Suprapubic skin (tissue), 4 donors: ENCODE data around the gene AFAP1L2. TPM values are rescaled to one million over a fixed set of nuclear protein-coding genes. Genes with fewer than 3 reads are reported as not detected.

ENCODE experiments used
- DNase-seq, 2 donors: peaks; one replicate each; pipeline ENCODE4 v3.0.0-alpha.2; 2019; ENCODE audit warnings: low spot score in 2 of 2
- H3K27ac ChIP-seq: fragments of 200-600 bp; sonication (generic); one replicate; pipeline ENCODE4 v1.5.1; 2019
- H3K27me3 ChIP-seq: fragments of 200-600 bp; sonication (generic); one replicate; pipeline ENCODE4 v1.5.1; 2019
- H3K36me3 ChIP-seq: fragments of 200-600 bp; sonication (generic); one replicate; pipeline ENCODE4 v1.5.1; 2019
- H3K4me1 ChIP-seq: fragments of 200-600 bp; sonication (generic); one replicate; pipeline ENCODE4 v1.5.1; 2019
- H3K4me3 ChIP-seq: fragments of 200-600 bp; sonication (generic); one replicate; pipeline ENCODE4 v1.5.1; 2019; ENCODE audit warnings: mild to moderate bottlenecking
- H3K9me3 ChIP-seq: fragments of 200-600 bp; sonication (generic); one replicate; pipeline ENCODE4 v1.5.1; 2019
- CTCF ChIP-seq, 2 donors: fragments of 200-600 bp in 1 of 2; fragments of 450-650 bp in 1 of 2; sonication (generic) in 1 of 2; IDR thresholded peaks; one replicate each; pipeline ENCODE4 v1.5.1; 2016 to 2019; ENCODE audit warnings: antibody characterized with exemption in 2 of 2, mild to moderate bottlenecking in 1 of 2, moderate library complexity in 1 of 2
- EP300 ChIP-seq: sonication (generic); formaldehyde crosslinking; IDR thresholded peaks from one replicate; pipeline ENCODE4 v1.6.1; 2017; ENCODE audit warnings: antibody characterized with exemption
- POLR2A ChIP-seq, 2 donors: fragments of 450-650 bp; IDR thresholded peaks; one replicate each; pipeline ENCODE4 v1.6.1; 2017; ENCODE audit warnings: antibody characterized with exemption in 2 of 2, mild to moderate bottlenecking in 2 of 2, moderate library complexity in 2 of 2
- POLR2AphosphoS5 ChIP-seq, 3 donors: sonication (generic); formaldehyde crosslinking; IDR thresholded peaks; one replicate each; pipeline ENCODE4 v1.6.1; 2017; ENCODE audit warnings: antibody characterized with exemption in 3 of 3
- WGBS: methylation state at CpG from one replicate; pipeline ENCODE4 v1.1.5; 2018; 5-methylcytosine and 5-hydroxymethylcytosine counted together
- total RNA-seq, 4 donors: library from RNA; depleted of rRNA; stranded (reverse); fragments of >200 nt; gene quantifications; one replicate each; pipeline ENCODE4 v1.1.0, GENCODE V29; 2016

AFAP1L2 gene
- total RNA-seq, 4 donors from 2014 or later, result 10.8 to 32.0 (median 15.7) TPM

GRCh38 chr10:114329634-114330365, 74.5 kb downstream of the AFAP1L2 start:
- Histone ChIP-seq H3K27me3 (no peaks in the 10 kb centered on the region), H3K9me3 (no peaks in the 10 kb centered on the region), H3K36me3 (peaks cover 2% of the 10 kb centered on the region), H3K27ac (no peak overlapping the region), H3K4me3 (no peak overlapping the region), H3K4me1 (peaks cover 24% of the 10 kb centered on the region)
- DNase-seq, result no peak
- TF ChIP-seq CTCF (IDR thresholded peaks at IDR 0.05) (no peak), EP300 (no peak), POLR2A (IDR thresholded peaks at IDR 0.05) (no peak), POLR2AphosphoS5 (IDR thresholded peaks at IDR 0.05) (no peak)
- 49% methylated on average over 6 of the region's 10 CpGs for WGBS

- WGBS, result 36% methylated on average over 6 of the region's 6 CpGs
- no peak for TF ChIP-seq CTCF (IDR thresholded peaks at IDR 0.05)
- TF ChIP-seq POLR2AphosphoS5 (IDR thresholded peaks at IDR 0.05), result no peak
- no peak for TF ChIP-seq EP300
- TF ChIP-seq POLR2A (IDR thresholded peaks at IDR 0.05), result no peak
- Histone ChIP-seq H3K4me1 (peaks cover 22% of the 10 kb centered on the region), H3K27me3 (no peaks in the 10 kb centered on the region), H3K36me3 (peaks cover 2% of the 10 kb centered on the region), H3K9me3 (no peaks in the 10 kb centered on the region), H3K27ac (no peak overlapping the region), H3K4me3 (no peak overlapping the region)
- no peak for DNase-seq
Observed at GRCh38 chr10:114328874-114329273, 75.4 kb downstream of the AFAP1L2 start.

GRCh38 chr10:114328441-114328812, 75.9 kb downstream of the AFAP1L2 start:
- TF ChIP-seq POLR2A (IDR thresholded peaks at IDR 0.05), result no peak
- no peak for TF ChIP-seq EP300
- no peak for TF ChIP-seq POLR2AphosphoS5 (IDR thresholded peaks at IDR 0.05)
- TF ChIP-seq CTCF (IDR thresholded peaks at IDR 0.05), result no peak
- Histone ChIP-seq H3K4me1 (peaks cover 18% of the 10 kb centered on the region), H3K27ac (no peak overlapping the region)

GRCh38 chr10:114327537-114328440, 76.5 kb downstream of the AFAP1L2 start:
- no peak for DNase-seq
- no peaks in the 10 kb centered on the region for H3K27me3 ChIP-seq
- WGBS, result 93% methylated on average over 5 of the region's 15 CpGs
- TF ChIP-seq POLR2AphosphoS5 (IDR thresholded peaks at IDR 0.05), result no peak
- no peak for TF ChIP-seq CTCF (IDR thresholded peaks at IDR 0.05)
- no peak for TF ChIP-seq POLR2A (IDR thresholded peaks at IDR 0.05)
- no peak for TF ChIP-seq EP300
- peaks cover 2% of the 10 kb centered on the region for H3K36me3 ChIP-seq
- H3K4me1 ChIP-seq, result peaks cover 11% of the 10 kb centered on the region
- H3K27ac ChIP-seq, result no peak overlapping the region
- H3K9me3 ChIP-seq, result no peaks in the 10 kb centered on the region
- no peak overlapping the region for H3K4me3 ChIP-seq

More at GRCh38 chr10:114328441-114328812, 75.9 kb downstream of the AFAP1L2 start:
- no peak for DNase-seq
- Histone ChIP-seq H3K4me3 (no peak overlapping the region), H3K27me3 (no peaks in the 10 kb centered on the region), H3K36me3 (peaks cover 2% of the 10 kb centered on the region), H3K9me3 (no peaks in the 10 kb centered on the region)
- WGBS, result 74% methylated on average over 4 of the region's 6 CpGs

DNA sequence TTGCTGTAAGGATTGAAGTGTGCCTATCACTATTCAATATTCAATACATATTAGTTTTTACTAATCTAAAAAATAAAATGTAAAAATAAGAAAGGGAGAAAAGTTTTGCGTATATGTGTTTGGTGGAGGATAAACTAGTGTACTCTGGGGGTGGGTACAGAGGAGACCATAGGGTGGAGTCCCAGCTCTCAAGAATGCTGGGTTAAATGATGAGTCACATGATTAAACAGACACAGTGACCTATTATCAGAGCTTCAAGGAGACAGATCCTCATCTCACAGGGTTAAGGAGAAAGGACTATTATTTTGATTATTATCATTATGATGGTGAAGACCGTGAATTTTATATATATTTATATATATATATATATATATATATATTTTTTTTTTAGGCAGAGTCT, 77.5 kb downstream of the AFAP1L2 start:
- Histone ChIP-seq H3K4me1 (peaks cover 1% of the 10 kb centered on the region), H3K27ac (no peak overlapping the region), H3K27me3 (no peaks in the 10 kb centered on the region), H3K9me3 (no peaks in the 10 kb centered on the region), H3K36me3 (peaks cover 2% of the 10 kb centered on the region), H3K4me3 (no peak overlapping the region)
- no peak for DNase-seq
- WGBS, result 81% methylated on average over 2 of the region's 2 CpGs
- TF ChIP-seq POLR2AphosphoS5 (IDR thresholded peaks at IDR 0.05) (no peak), EP300 (no peak), CTCF (IDR thresholded peaks at IDR 0.05) (no peak), POLR2A (IDR thresholded peaks at IDR 0.05) (no peak)
